ENCODE results near the gene IGFBP1. TPM values are rescaled to one million over a fixed set of nuclear protein-coding genes. Genes with fewer than 3 reads are reported as not detected.
A peak's percentile ranks its signal among the peaks of the same experiment; 100 is the strongest.

IGFBP1 gene
- total and polyA plus RNA-seq, 2 of the 13 experiments (the other 11 are each of a cell fraction or from before 2014, with no cell fraction given): 5.4 to 885 TPM

DNA sequence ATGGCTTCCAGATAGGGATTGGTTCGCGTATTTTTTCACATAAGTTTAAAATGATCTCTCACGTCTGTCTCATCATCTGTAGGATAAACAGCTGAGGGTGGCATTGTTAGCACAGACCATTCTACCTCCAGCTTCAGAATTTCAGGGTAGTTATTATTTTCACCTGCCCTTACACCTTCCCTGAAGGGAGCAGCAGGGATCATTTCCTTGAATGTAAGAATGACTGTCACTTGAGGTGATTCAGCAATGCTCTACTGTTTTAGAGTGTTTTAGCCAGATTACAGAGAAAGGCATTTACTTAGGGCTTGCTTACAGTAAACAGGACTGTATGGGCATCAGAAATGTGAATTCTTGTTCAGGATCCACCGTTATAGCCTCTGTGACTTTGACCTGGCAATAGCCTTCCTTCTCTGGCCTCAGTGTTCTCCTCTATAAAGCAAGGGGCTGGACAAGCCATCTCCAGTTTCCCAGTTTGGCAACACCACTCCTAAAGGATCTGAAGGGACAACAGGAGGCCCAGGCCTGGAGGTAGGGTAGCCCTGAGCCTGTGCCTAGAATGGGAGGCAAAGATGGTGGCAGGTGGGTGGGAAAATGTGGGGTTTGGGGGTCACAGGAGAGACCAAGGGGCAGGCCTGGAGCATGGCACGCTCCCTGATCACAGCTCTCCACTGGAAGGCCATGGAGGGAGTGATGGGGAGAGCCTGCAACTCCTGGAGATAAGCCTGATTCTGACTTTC is 1.2 kb upstream of the IGFBP1 start (continued):
- TF ChIP-seq ARID2 (CRISPR knock-in tag; IDR thresholded peaks at IDR 0.05; ENCODE audit: borderline replicate concordance): 0 out of 2 replicates have a peak, but pooled peaks have one; percentile 60
- no peak for TF ChIP-seq ARHGAP35 (CRISPR knock-in tag; IDR thresholded peaks at IDR 0.05; ENCODE audit: borderline replicate concordance)
- no peak for TF ChIP-seq ZNF430 (CRISPR knock-in tag; IDR thresholded peaks at IDR 0.05)
- TF ChIP-seq ZNF138 (CRISPR knock-in tag; IDR thresholded peaks at IDR 0.05; ENCODE audit: low read depth): no peak
- TF ChIP-seq ZFY (CRISPR knock-in tag; IDR thresholded peaks at IDR 0.05): no peak
- TF ChIP-seq GTF3A (CRISPR knock-in tag; conservative IDR thresholded peaks at IDR 0.05): no peak
- TF ChIP-seq, protein P1, sequence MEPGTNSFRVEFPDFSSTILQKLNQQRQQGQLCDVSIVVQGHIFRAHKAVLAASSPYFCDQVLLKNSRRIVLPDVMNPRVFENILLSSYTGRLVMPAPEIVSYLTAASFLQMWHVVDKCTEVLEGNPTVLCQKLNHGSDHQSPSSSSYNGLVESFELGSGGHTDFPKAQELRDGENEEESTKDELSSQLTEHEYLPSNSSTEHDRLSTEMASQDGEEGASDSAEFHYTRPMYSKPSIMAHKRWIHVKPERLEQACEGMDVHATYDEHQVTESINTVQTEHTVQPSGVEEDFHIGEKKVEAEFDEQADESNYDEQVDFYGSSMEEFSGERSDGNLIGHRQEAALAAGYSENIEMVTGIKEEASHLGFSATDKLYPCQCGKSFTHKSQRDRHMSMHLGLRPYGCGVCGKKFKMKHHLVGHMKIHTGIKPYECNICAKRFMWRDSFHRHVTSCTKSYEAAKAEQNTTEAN (CRISPR knock-in tag; conservative IDR thresholded peaks at IDR 0.05): no peak
- TF ChIP-seq, protein P2, sequence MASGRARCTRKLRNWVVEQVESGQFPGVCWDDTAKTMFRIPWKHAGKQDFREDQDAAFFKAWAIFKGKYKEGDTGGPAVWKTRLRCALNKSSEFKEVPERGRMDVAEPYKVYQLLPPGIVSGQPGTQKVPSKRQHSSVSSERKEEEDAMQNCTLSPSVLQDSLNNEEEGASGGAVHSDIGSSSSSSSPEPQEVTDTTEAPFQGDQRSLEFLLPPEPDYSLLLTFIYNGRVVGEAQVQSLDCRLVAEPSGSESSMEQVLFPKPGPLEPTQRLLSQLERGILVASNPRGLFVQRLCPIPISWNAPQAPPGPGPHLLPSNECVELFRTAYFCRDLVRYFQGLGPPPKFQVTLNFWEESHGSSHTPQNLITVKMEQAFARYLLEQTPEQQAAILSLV (CRISPR knock-in tag; IDR thresholded peaks at IDR 0.05; ENCODE audit: borderline replicate concordance): 0 out of 2 replicates have a peak, but pooled peaks have one; percentile 37
- no peak for TF ChIP-seq ZBTB21 (CRISPR knock-in tag; IDR thresholded peaks at IDR 0.05)
- TF ChIP-seq ZNF598 (CRISPR knock-in tag; IDR thresholded peaks at IDR 0.05; ENCODE audit: borderline replicate concordance): no peak
- no peak for TF ChIP-seq ZFP37 (CRISPR knock-in tag; IDR thresholded peaks at IDR 0.05; ENCODE audit: borderline replicate concordance)
- TF ChIP-seq SUZ12 (IDR thresholded peaks at IDR 0.05; ENCODE audit: low read depth, low read length): no peak
- TF ChIP-seq SNAI1 (CRISPR knock-in tag; IDR thresholded peaks at IDR 0.05; ENCODE audit: borderline replicate concordance): no peak
- TF ChIP-seq MLLT10 (CRISPR knock-in tag; IDR thresholded peaks at IDR 0.05): no peak
- peak; percentile 38; the same call in 1 of the 2 replicates for TF ChIP-seq TARDBP (CRISPR knock-in tag; IDR thresholded peaks at IDR 0.05)
- 0 out of 2 replicates have a peak, but pooled peaks have one; percentile 26 for TF ChIP-seq BORCS8-MEF2B (CRISPR knock-in tag; IDR thresholded peaks at IDR 0.05)
- no peak for TF ChIP-seq ZBTB42 (CRISPR knock-in tag; IDR thresholded peaks at IDR 0.05)
- TF ChIP-seq ZNF879 (CRISPR knock-in tag; IDR thresholded peaks at IDR 0.05): no peak
- TF ChIP-seq ZNF558 (CRISPR knock-in tag; IDR thresholded peaks at IDR 0.05; ENCODE audit: borderline replicate concordance): 0 out of 2 replicates have a peak, but pooled peaks have one; percentile 3
- TF ChIP-seq ELF3 (CRISPR knock-in tag; IDR thresholded peaks at IDR 0.05): no peak
- no peak for TF ChIP-seq ZNF510 (CRISPR knock-in tag; IDR thresholded peaks at IDR 0.05; ENCODE audit: low read depth)
- no peak for TF ChIP-seq SMARCC2 (IDR thresholded peaks at IDR 0.05)
- TF ChIP-seq MED1 (CRISPR knock-in tag; IDR thresholded peaks at IDR 0.05): peak; percentile 37; the same call in 1 of the 2 replicates
- peak; percentile 47; the same call in 1 of the 2 replicates for TF ChIP-seq ZNF572 (CRISPR knock-in tag; IDR thresholded peaks at IDR 0.05)
- TF ChIP-seq, protein P3, sequence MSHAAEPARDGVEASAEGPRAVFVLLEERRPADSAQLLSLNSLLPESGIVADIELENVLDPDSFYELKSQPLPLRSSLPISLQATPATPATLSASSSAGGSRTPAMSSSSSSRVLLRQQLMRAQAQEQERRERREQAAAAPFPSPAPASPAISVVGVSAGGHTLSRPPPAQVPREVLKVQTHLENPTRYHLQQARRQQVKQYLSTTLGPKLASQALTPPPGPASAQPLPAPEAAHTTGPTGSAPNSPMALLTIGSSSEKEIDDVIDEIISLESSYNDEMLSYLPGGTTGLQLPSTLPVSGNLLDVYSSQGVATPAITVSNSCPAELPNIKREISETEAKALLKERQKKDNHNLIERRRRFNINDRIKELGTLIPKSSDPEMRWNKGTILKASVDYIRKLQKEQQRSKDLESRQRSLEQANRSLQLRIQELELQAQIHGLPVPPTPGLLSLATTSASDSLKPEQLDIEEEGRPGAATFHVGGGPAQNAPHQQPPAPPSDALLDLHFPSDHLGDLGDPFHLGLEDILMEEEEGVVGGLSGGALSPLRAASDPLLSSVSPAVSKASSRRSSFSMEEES (CRISPR knock-in tag; IDR thresholded peaks at IDR 0.05): 0 out of 2 replicates have a peak, but pooled peaks have one; percentile 16
- no peak for TF ChIP-seq CENPT (CRISPR knock-in tag; IDR thresholded peaks at IDR 0.05; ENCODE audit: low read depth)
- TF ChIP-seq AGO1 (IDR thresholded peaks at IDR 0.05; ENCODE audit: low read depth, low read length, poor library complexity, severe bottlenecking): no peak

Data from HepG2 (cell line).